WTC11 (cell line): Measurements from ENCODE around the gene LTBP3. TPM values are rescaled to one million over a fixed set of nuclear protein-coding genes. Genes with fewer than 3 reads are reported as not detected.
"Not testable (repeated sequence)": the region's sequence is repeated elsewhere in the genome, so short reads cannot be mapped to it uniquely, and the experiment has no call there.

ENCODE experiments used
- ATAC-seq: fragments of 200-7000 bp; cut with Tn5 transposase; 2 replicates; pipeline ENCODE4 v1.10.0; 2021; ENCODE audit warnings: mild to moderate bottlenecking, moderate library complexity
- CTCF ChIA-PET: fragments of 300-600 bp; sonication (Branson Sonifier 250); formaldehyde crosslinking; loops from one replicate; lab custom pipeline; 2021; ENCODE audit warnings: antibody characterized with exemption; lab: Charles Lee
- POLR2A ChIA-PET: fragments of 350-600 bp; sonication (Branson Sonifier 250); formaldehyde crosslinking; loops from one replicate; lab custom pipeline; 2021; ENCODE audit warnings: antibody characterized with exemption; lab: Charles Lee
- DNase-seq: peaks from one replicate; pipeline ENCODE4 v3.0.0; 2021; ENCODE audit warnings: low spot score
- H3K27ac Mint-ChIP-seq: 2 replicates; pipeline ENCODE4 v1.8.0; 2021; ENCODE audit warnings: mixed read lengths
- H3K27me3 Mint-ChIP-seq: 2 replicates; pipeline ENCODE4 v1.8.0; 2021; ENCODE audit warnings: low read depth, mild to moderate bottlenecking, moderate library complexity, mixed read lengths
- H3K36me3 Mint-ChIP-seq: 2 replicates; pipeline ENCODE4 v1.8.0; 2021; ENCODE audit warnings: mixed read lengths
- H3K4me1 Mint-ChIP-seq: 2 replicates; pipeline ENCODE4 v1.8.0; 2022; ENCODE audit warnings: mixed read lengths
- H3K4me3 Mint-ChIP-seq: 2 replicates; pipeline ENCODE4 v1.8.0; 2021; ENCODE audit warnings: mild to moderate bottlenecking, moderate library complexity, mixed read lengths
- H3K9me3 Mint-ChIP-seq: 2 replicates; pipeline ENCODE4 v1.8.0; 2021; ENCODE audit warnings: mixed read lengths
- CREB1 ChIP-seq: sonication (generic); formaldehyde crosslinking; IDR thresholded peaks from 2 replicates; pipeline ENCODE4 v1.8.0; 2023; ENCODE audit warnings: mild to moderate bottlenecking, missing genetic modification reagents
- CTCF ChIP-seq: fragments of 200-600 bp; IDR thresholded peaks from 2 replicates; pipeline ENCODE4 v1.8.0; 2022; ENCODE audit warnings: antibody characterized with exemption
- E2F4 ChIP-seq: sonication (generic); formaldehyde crosslinking; IDR thresholded peaks from 2 replicates; pipeline ENCODE4 v1.8.1; 2022; ENCODE audit warnings: low read depth, mild to moderate bottlenecking, moderate library complexity, missing genetic modification reagents, borderline replicate concordance
- ZNF121 ChIP-seq: sonication (generic); formaldehyde crosslinking; IDR thresholded peaks from 2 replicates; pipeline ENCODE4 v1.8.0; 2023; ENCODE audit warnings: missing genetic modification reagents
- ZNF219 ChIP-seq: sonication (generic); formaldehyde crosslinking; IDR thresholded peaks from 2 replicates; pipeline ENCODE4 v1.8.0; 2023; ENCODE audit warnings: missing genetic modification reagents, mild to moderate bottlenecking, borderline replicate concordance
- ZNF317 ChIP-seq: sonication (generic); formaldehyde crosslinking; IDR thresholded peaks from 2 replicates; pipeline ENCODE4 v1.8.1; 2023; ENCODE audit warnings: low read depth, mild to moderate bottlenecking, moderate library complexity, missing genetic modification reagents, borderline replicate concordance
- total RNA-seq: library from RNA; stranded (reverse); gene quantifications from 3 replicates; pipeline ENCODE4 v1.2.3, GENCODE V29; 2021
- TF ChIP-seq, protein P1 (sequence below): sonication (generic); formaldehyde crosslinking; IDR thresholded peaks from 2 replicates; pipeline ENCODE4 v1.8.1; 2022; ENCODE audit warnings: missing genetic modification reagents, borderline replicate concordance
- TF ChIP-seq, protein P2 (sequence below): sonication (generic); formaldehyde crosslinking; IDR thresholded peaks from 2 replicates; pipeline ENCODE4 v1.8.1; 2023; ENCODE audit warnings: mild to moderate bottlenecking, missing genetic modification reagents

LTBP3 gene
- total RNA-seq, 1 experiment from 2014 or later: 20.7 TPM

DNA sequence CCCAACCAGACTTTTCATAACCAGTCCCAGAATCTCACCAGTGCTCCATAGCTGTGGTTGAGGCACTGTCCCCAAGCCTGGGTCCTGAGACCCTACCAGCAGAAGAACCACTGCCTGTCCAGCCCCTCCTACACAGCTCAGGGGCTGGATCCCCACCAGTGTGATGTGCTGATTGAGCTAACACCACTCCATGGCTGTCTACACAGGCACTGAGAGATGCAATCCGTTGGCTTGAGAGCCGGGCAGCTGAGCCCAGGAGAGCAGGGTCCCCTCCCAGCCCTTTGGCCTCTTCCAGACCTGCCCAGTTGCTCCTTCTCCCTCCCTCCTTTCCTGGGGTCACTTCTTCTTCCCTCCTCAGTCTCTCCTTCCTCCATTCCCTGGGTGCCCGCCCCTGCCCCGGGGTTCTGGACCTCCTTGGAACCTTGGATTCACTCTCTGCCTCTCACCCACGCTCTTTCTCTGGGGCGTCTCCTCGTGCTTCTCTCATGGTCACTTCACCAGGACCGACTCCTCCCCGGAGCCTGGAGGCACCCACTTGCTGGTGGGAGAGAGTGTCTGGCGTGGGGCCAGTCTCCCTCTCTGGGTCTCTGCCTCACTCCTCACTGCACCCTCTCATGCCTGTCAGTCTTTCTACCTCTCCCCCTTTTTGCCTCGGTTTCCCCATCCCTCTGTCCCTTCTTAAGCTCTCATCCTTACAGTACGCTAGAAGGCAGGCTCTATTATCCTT lies 34.0 kb downstream of the LTBP3 start:
- TF ChIP-seq ZNF121 (CRISPR knock-in tag) (no peak), ZNF219 (CRISPR knock-in tag) (no peak), CTCF (no peak), CREB1 (CRISPR knock-in tag) (no peak), E2F4 (CRISPR knock-in tag) (no peak), ZNF317 (CRISPR knock-in tag) (no peak)
- TF ChIP-seq, protein P1, sequence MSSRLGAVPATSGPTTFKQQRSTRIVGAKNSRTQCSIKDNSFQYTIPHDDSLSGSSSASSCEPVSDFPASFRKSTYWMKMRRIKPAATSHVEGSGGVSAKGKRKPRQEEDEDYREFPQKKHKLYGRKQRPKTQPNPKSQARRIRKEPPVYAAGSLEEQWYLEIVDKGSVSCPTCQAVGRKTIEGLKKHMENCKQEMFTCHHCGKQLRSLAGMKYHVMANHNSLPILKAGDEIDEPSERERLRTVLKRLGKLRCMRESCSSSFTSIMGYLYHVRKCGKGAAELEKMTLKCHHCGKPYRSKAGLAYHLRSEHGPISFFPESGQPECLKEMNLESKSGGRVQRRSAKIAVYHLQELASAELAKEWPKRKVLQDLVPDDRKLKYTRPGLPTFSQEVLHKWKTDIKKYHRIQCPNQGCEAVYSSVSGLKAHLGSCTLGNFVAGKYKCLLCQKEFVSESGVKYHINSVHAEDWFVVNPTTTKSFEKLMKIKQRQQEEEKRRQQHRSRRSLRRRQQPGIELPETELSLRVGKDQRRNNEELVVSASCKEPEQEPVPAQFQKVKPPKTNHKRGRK (CRISPR knock-in tag): no peak
- TF ChIP-seq, protein P2, sequence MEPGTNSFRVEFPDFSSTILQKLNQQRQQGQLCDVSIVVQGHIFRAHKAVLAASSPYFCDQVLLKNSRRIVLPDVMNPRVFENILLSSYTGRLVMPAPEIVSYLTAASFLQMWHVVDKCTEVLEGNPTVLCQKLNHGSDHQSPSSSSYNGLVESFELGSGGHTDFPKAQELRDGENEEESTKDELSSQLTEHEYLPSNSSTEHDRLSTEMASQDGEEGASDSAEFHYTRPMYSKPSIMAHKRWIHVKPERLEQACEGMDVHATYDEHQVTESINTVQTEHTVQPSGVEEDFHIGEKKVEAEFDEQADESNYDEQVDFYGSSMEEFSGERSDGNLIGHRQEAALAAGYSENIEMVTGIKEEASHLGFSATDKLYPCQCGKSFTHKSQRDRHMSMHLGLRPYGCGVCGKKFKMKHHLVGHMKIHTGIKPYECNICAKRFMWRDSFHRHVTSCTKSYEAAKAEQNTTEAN (CRISPR knock-in tag): no peak
- Mint-ChIP-seq H3K36me3 (peaks cover 7% of the 10 kb centered on the region), H3K9me3 (no peaks in the 10 kb centered on the region), H3K27ac (no peak overlapping the region), H3K4me3 (peak overlapping the region; percentile 73), H3K4me1 (peaks cover 19% of the 10 kb centered on the region), H3K27me3 (peaks cover 11% of the 10 kb centered on the region)
- ATAC-seq (no peak; the same call in 1 of the 2 replicates), DNase-seq (no peak)
- ChIA-PET CTCF (interaction anchor here (0.6 to 3.3 kb wide), 11 partner anchors 14 to 194 kb away, joined by 3 to 27 read pairs (median 6); partner anchors contain the start of genes FAM89B and ZNRD2), POLR2A (interaction anchor here (1.1 to 2.1 kb wide), 5 partner anchors 16 to 170 kb away, joined by 4 to 11 read pairs (median 5); partner anchors contain the start of genes MALAT1 and TIGD3)

DNA sequence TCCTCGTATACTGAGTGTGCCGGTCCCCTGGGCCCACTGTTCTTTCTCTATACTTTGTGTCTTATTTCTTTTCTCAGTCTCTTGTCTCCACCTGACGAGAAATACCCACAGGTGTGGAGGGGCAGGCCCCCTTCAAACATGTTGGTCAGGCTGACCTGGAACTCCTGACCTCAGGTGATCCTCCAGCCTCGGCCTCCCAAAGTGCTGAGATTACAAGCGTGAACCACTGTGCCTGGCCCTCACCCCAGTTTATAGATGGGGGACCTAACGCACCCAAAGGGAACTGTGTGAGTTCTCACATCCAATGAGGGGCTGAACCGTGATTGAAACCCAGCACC lies 34.6 kb downstream of the LTBP3 start:
- H3K4me3 Mint-ChIP-seq: peak overlapping the region; percentile 31; the same call in 1 of the 2 replicates
- peaks cover 11% of the 10 kb centered on the region for H3K27me3 Mint-ChIP-seq
- not testable (repeated sequence) for DNase-seq, H3K9me3 Mint-ChIP-seq, H3K27ac Mint-ChIP-seq, H3K36me3 Mint-ChIP-seq, ATAC-seq
- peaks cover 19% of the 10 kb centered on the region for H3K4me1 Mint-ChIP-seq
- CTCF ChIA-PET: interaction anchor here (2.1 to 3.3 kb wide), 2 partner anchors 13 to 17 kb away, joined by 6 to 27 read pairs; no protein-coding TSS in a partner anchor
- POLR2A ChIA-PET: interaction anchor here (1.5 kb wide), 1 partner anchor 17 kb away, joined by 4 read pairs; no protein-coding TSS in a partner anchor

DNA sequence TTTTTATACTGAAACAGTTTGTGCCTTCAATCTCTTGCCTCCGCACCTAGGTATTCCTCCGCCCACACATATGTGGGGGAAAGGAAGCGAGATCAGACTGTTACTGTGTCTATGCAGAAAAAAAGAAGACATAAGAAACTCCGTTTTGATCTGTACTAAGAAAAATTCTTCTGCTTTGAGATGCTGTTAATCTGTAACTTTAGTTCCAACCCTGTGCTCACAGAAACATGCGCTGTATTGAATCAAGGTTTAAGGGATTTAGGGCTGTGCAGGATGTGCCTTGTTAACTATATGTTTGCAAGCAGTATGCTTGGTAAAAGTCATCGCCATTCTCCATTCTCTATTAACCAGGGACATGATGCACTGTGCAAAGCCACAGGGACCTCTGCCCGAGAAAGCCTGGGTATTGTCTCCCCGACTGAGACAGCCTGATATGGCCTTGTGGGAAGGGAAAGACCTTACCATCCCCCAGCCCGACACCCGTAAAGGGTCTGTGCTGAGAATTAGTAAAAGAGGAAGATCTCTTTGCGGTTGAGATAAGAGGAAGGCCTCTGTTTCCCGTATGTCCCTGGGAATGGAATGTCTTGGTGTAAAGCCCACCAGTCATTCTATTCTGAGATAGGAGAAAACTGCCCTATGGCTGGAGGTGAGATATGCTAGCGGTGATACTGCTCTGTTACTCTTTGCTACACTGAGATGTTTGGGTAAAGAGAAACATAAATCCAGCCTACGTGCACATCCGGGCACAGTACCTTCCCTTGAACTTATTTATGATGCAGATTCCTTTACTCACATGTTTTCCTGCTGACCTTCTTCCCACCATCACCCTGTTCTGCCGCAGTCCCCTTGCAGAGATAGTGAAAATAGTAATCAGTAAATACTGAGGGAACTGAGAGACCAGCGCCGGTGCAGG lies 35.2 kb downstream of the LTBP3 start:
- CTCF ChIA-PET, ATAC-seq, POLR2A ChIA-PET, DNase-seq, H3K27ac Mint-ChIP-seq, H3K36me3 Mint-ChIP-seq, H3K4me3 Mint-ChIP-seq, H3K9me3 Mint-ChIP-seq: not testable (repeated sequence)
- H3K27me3 Mint-ChIP-seq: peaks cover 11% of the 10 kb centered on the region
- peaks cover 19% of the 10 kb centered on the region for H3K4me1 Mint-ChIP-seq

DNA sequence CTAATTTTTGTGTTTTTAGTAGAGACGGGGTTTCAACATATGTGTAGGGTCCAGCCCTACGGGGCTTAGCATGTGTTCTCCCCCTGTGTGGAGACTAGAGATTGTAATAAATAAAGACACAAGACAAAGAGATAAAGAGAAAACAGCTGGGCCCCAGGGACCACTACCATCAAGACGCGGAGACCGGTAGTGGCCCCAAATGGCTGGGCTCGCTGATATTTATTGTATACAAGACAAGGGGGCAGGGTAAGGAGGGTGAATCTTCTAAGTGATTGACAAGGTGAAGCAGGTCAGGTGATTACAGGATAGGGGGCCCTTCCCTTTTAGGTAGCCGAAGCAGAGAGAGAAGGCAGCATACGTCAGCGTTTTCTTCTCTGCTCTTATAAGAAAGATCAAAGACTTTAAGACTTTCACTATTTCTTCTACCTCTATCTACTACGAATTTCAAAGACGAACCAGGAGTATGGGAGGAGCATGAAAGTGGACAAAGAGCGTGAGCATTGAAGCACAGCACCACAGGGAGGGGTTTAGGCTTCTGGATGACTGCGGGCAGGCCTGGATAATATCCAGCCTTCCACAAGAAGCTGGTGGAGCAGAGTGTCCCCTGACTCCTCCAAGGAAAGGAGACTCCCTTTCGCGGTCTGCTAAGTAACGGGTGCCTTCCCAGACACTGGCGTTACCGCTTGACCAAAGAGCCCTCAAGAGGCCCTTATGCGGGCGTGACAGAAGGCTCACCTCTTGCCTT lies 36.2 kb downstream of the LTBP3 start:
- H3K9me3 Mint-ChIP-seq, H3K36me3 Mint-ChIP-seq, CTCF ChIA-PET, H3K4me3 Mint-ChIP-seq, DNase-seq, POLR2A ChIA-PET, ATAC-seq, H3K27ac Mint-ChIP-seq: not testable (repeated sequence)
- peaks cover 11% of the 10 kb centered on the region for H3K27me3 Mint-ChIP-seq
- H3K4me1 Mint-ChIP-seq: peaks cover 19% of the 10 kb centered on the region

GRCh38 chr11:65518941-65519549 lies 39.1 kb downstream of the LTBP3 start:
- DNase-seq, POLR2A ChIA-PET, H3K4me1 Mint-ChIP-seq, H3K9me3 Mint-ChIP-seq, H3K27me3 Mint-ChIP-seq, H3K4me3 Mint-ChIP-seq, ATAC-seq, H3K36me3 Mint-ChIP-seq, H3K27ac Mint-ChIP-seq: not testable (repeated sequence)
- CTCF ChIA-PET: interaction anchor here (0.7 to 1.5 kb wide), 3 partner anchors 21 to 365 kb away, joined by 3 to 4 read pairs (median 3); no protein-coding TSS in a partner anchor
